ENCODE data around the gene LIPC. TPM values are rescaled to one million over a fixed set of nuclear protein-coding genes. Genes with fewer than 3 reads are reported as not detected.

Gene LIPC
- total and polyA plus RNA-seq, 2 of the 4 experiments (the other 2 are of a cell fraction) = 0.07 TPM; not detected in 1

DNA sequence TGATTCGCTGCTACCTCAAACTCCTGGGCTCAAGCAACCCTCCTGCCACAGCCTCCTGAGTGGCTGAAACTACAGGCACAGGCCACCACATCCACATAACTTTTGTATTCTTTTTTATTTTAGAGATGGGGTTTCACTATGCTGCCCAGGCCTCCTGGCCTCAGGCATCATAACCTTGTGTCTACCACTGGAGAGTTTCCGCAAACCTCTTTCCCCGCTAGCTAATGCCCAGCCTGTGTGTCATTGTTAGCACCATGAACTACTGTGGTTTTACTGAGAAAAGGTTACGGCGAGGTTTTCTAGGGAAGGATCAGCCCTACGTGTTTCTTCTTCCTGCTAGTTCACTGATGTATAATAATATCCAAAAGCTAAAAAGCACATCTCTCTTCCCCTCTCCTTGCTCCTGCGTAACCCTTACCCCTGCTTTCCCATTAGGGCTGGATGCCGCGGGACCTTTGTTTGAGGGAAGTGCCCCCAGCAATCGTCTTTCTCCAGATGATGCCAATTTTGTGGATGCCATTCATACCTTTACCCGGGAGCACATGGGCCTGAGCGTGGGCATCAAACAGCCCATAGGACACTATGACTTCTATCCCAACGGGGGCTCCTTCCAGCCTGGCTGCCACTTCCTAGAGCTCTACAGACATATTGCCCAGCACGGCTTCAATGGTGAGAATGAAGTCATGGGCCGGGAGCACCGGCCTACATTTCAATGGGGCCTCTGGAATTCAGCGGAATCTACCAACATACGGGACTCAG is 113.7 kb downstream of the LIPC start (continued):
- TF ChIP-seq, protein P1, sequence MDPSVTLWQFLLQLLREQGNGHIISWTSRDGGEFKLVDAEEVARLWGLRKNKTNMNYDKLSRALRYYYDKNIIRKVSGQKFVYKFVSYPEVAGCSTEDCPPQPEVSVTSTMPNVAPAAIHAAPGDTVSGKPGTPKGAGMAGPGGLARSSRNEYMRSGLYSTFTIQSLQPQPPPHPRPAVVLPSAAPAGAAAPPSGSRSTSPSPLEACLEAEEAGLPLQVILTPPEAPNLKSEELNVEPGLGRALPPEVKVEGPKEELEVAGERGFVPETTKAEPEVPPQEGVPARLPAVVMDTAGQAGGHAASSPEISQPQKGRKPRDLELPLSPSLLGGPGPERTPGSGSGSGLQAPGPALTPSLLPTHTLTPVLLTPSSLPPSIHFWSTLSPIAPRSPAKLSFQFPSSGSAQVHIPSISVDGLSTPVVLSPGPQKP (IDR thresholded peaks at IDR 0.05; ENCODE audit: borderline replicate concordance, low read depth, low read length) = no peak
- TF ChIP-seq RAD21 (IDR thresholded peaks at IDR 0.05; ENCODE audit: low read length) = no peak

DNA sequence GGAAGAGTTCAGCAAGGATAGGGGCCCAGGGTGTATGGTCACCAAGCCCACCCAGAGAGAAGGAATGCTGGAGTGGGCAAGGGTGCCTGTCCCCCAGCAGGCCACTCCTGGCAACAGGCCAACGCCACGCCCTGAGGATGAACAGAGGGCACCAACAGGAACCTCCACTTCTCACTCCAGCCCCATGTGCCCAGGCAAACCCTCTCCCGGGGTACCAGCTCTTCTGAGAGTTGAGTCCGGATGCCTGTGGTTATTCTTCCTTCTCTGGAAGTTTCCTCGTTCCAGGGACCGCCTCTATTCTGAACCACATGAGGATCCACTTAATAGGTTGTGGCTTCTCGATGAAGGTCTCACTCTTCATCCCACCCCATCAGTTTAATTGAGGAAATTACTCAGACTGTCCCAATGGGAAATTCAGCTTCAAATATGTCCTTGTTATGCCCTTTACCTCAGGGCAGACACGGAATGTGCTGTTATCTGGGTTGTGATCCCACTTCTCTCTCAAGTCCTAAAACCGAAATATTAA is 114.3 kb downstream of the LIPC start:
- H3K14ac ChIP-seq (replicated peaks; ENCODE audit: low read depth, low read length) = no peak overlapping the region
- 87% methylated on average over 3 of the region's 9 CpGs; no CpG with 5 or more reads in 1 of the 2 experiments for WGBS, 2 experiments (ENCODE audit: extremely low coverage in 2 of 2, insufficient read length in 1 of 2)
- intact Hi-C loops (cut with micrococcal nuclease) (loop anchor here (5.0 kb wide), 1 partner anchor 74 kb away; no protein-coding TSS in a partner anchor), in situ Hi-C loops (cut with MboI; ENCODE audit: low sequenced_read_pairs) (no loop called here), dilution Hi-C loops (cut with HindIII; ENCODE audit: low sequenced_read_pairs, unreplicated experiment) (no loop called here)
- CTCF ChIA-PET = interaction anchor here (0.6 to 1.3 kb wide), 2 partner anchors 12 to 13 kb away, joined by 4 to 5 read pairs; no protein-coding TSS in a partner anchor
- H3K9me1 ChIP-seq (ENCODE audit: insufficient read depth, low read length) = peaks cover 24% of the 10 kb centered on the region
- ATAC-seq (ENCODE audit: low read depth) (no peak), DNase-seq (no peak)
- no peak overlapping the region for H3K9ac ChIP-seq (ENCODE audit: low read depth, low read length)
- no peak overlapping the region for H3K4me2 ChIP-seq (ENCODE audit: low read depth, low read length)
- no peak overlapping the region for H2AK9ac ChIP-seq (replicated peaks; ENCODE audit: low read depth, low read length, poor library complexity)
- H3K27ac ChIP-seq (ENCODE audit: insufficient read depth, low read length) = no peak overlapping the region
- H3K4me1 ChIP-seq (ENCODE audit: control insufficient read depth, insufficient read depth, low read length) = peaks cover 31% of the 10 kb centered on the region
- no peak overlapping the region for H4K5ac ChIP-seq (ENCODE audit: low read depth, low read length)
- no peaks in the 10 kb centered on the region for H3K36me3 ChIP-seq (ENCODE audit: control insufficient read depth, insufficient read depth, low read length)
- H4K8ac ChIP-seq (ENCODE audit: low read depth in 2 of 2, low read length in 2 of 2) = no peak overlapping the region
- peaks cover 4% of the 10 kb centered on the region; the same call in 1 of the 2 replicates for H3K27me3 ChIP-seq (ENCODE audit: control insufficient read depth, insufficient read depth, low read length)
- no peak overlapping the region for H4K91ac ChIP-seq (ENCODE audit: insufficient read depth, low read depth, low read length)
- H2AFZ ChIP-seq (replicated peaks; ENCODE audit: low read length, poor library complexity) = no peak overlapping the region
- BruUV-seq (replicated peaks) = no TSS peak
- no peak overlapping the region for H2BK5ac ChIP-seq (ENCODE audit: low read depth, low read length, poor library complexity, severe bottlenecking)
- H2BK20ac ChIP-seq (ENCODE audit: low read depth, low read length) = peak overlapping the region; percentile 31; the same call in 1 of the 2 replicates
- H2BK120ac ChIP-seq (ENCODE audit: low read depth, low read length) = peak overlapping the region; percentile 86
- no peaks in the 10 kb centered on the region for H3K79me1 ChIP-seq (ENCODE audit: low read depth in 1 of 2, low read length in 2 of 2)
- H3K4me3 ChIP-seq (ENCODE audit: insufficient read depth, low read depth, low read length) = no peak overlapping the region
- no peaks in the 10 kb centered on the region for H4K20me1 ChIP-seq (ENCODE audit: insufficient read depth, low read length)
- peak overlapping the region; percentile 64; the same call in 1 of the 3 replicates for H2BK15ac ChIP-seq (ENCODE audit: low read depth, low read length)
- H3K56ac ChIP-seq (ENCODE audit: extremely low read depth, insufficient read depth, low read length) = no peak overlapping the region
- H2AK5ac ChIP-seq (ENCODE audit: low read depth, low read length) = peak overlapping the region; percentile 89; the same call in 1 of the 2 replicates
- H3K9me3 ChIP-seq (ENCODE audit: control insufficient read depth, insufficient read depth, low read length) = no peaks in the 10 kb centered on the region
- POLR2A ChIA-PET (ENCODE audit: unreplicated experiment) = no interaction called here
- H3K18ac ChIP-seq (ENCODE audit: low read depth, low read length) = no peak overlapping the region; the same call in 1 of the 2 replicates
- H3K23ac ChIP-seq (ENCODE audit: low read depth, low read length) = no peak overlapping the region
- peak overlapping the region; percentile 92; the same call in 1 of the 2 replicates for H3K4ac ChIP-seq (ENCODE audit: low read depth, low read length)
- TF ChIP-seq CEBPB (IDR thresholded peaks at IDR 0.05; ENCODE audit: low read depth, low read length) (no peak), MAFK (IDR thresholded peaks at IDR 0.05; ENCODE audit: low read depth, low read length) (no peak), RAD21 (IDR thresholded peaks at IDR 0.05; ENCODE audit: low read length) (no peak), MXI1 (IDR thresholded peaks at IDR 0.05; ENCODE audit: borderline replicate concordance, low read depth, low read length) (no peak), NFE2L2 (IDR thresholded peaks at IDR 0.05; ENCODE audit: low read depth, low read length) (no peak), MAZ (IDR thresholded peaks at IDR 0.05; ENCODE audit: borderline replicate concordance, low read depth, low read length) (no peak), RCOR1 (IDR thresholded peaks at IDR 0.05; ENCODE audit: insufficient replicate concordance, low read length) (no peak), POLR2A (IDR thresholded peaks at IDR 0.05; ENCODE audit: low read depth, low read length) (no peak), FOS (IDR thresholded peaks at IDR 0.05; ENCODE audit: low read depth, low read length) (no peak), SMC3 (IDR thresholded peaks at IDR 0.05; ENCODE audit: low read depth, low read length) (no peak), BHLHE40 (IDR thresholded peaks at IDR 0.05; ENCODE audit: low read depth, low read length) (no peak)
- TF ChIP-seq, protein P2, sequence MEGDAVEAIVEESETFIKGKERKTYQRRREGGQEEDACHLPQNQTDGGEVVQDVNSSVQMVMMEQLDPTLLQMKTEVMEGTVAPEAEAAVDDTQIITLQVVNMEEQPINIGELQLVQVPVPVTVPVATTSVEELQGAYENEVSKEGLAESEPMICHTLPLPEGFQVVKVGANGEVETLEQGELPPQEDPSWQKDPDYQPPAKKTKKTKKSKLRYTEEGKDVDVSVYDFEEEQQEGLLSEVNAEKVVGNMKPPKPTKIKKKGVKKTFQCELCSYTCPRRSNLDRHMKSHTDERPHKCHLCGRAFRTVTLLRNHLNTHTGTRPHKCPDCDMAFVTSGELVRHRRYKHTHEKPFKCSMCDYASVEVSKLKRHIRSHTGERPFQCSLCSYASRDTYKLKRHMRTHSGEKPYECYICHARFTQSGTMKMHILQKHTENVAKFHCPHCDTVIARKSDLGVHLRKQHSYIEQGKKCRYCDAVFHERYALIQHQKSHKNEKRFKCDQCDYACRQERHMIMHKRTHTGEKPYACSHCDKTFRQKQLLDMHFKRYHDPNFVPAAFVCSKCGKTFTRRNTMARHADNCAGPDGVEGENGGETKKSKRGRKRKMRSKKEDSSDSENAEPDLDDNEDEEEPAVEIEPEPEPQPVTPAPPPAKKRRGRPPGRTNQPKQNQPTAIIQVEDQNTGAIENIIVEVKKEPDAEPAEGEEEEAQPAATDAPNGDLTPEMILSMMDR (conservative IDR thresholded peaks at IDR 0.05; ENCODE audit: low read depth, low read length) = no peak

Data from IMR-90 (cell line).